Upper lobe of left lung (tissue), 6 donors: ENCODE results near the gene MED27. TPM values are rescaled to one million over a fixed set of nuclear protein-coding genes. Genes with fewer than 3 reads are reported as not detected.

ENCODE experiments used
- ATAC-seq, 2 donors: fragments of 200-7000 bp; cut with Tn5 transposase; one replicate each; pipeline ENCODE4 v1.9.1; 2022; ENCODE audit warnings: mild to moderate bottlenecking in 2 of 2, moderate library complexity in 2 of 2; ENCODE audit not compliant: low FRiP score in 2 of 2
- DNase-seq, 2 donors: peaks; one replicate each; pipeline ENCODE4 v3.0.0-alpha.2; 2019 to 2020
- H3K27ac ChIP-seq, 4 donors: fragments of 200-600 bp; sonication (generic); one replicate each; pipeline ENCODE4 v1.5.1; 2016 to 2019
- H3K27me3 ChIP-seq, 4 donors: fragments of 200-600 bp; sonication (generic); one replicate each; pipeline ENCODE4 v1.5.1; 2017 to 2019
- H3K36me3 ChIP-seq, 4 donors: fragments of 200-600 bp; sonication (generic); one replicate each; pipeline ENCODE4 v1.5.1; 2016 to 2019
- H3K4me1 ChIP-seq, 4 donors: fragments of 200-600 bp; sonication (generic); one replicate each; pipeline ENCODE4 v1.5.1; 2018 to 2019
- H3K4me3 ChIP-seq, 4 donors: fragments of 200-600 bp; sonication (generic); one replicate each; pipeline ENCODE4 v1.5.1; 2017 to 2019; ENCODE audit warnings: mild to moderate bottlenecking in 2 of 4, moderate library complexity in 1 of 4
- H3K9me3 ChIP-seq, 4 donors: fragments of 200-600 bp; sonication (generic); one replicate each; pipeline ENCODE4 v1.5.1; 2018 to 2019
- EP300 ChIP-seq, 4 donors: sonication (generic); formaldehyde crosslinking; IDR thresholded peaks; one replicate each; pipeline ENCODE4 v1.5.1; 2017; ENCODE audit warnings: antibody characterized with exemption in 4 of 4, control low read depth in 2 of 4
- POLR2A ChIP-seq, 4 donors: fragments of 450-650 bp; IDR thresholded peaks; one replicate each; pipeline ENCODE4 v1.5.1; 2016 to 2017; ENCODE audit warnings: antibody characterized with exemption in 4 of 4, mild to moderate bottlenecking in 2 of 4
- POLR2AphosphoS5 ChIP-seq, 2 donors: sonication (generic); formaldehyde crosslinking; IDR thresholded peaks; one replicate each; pipeline ENCODE4 v1.5.1; 2017; ENCODE audit warnings: antibody characterized with exemption in 2 of 2
- WGBS, 2 donors: methylation state at CpG; one replicate each; pipeline ENCODE4 v1.1.5; 2017 to 2018; 5-methylcytosine and 5-hydroxymethylcytosine counted together
- total RNA-seq, 6 donors: library from RNA; depleted of rRNA in 4 of 6; stranded (reverse); fragments of >200 nt in 4 of 6; gene quantifications; one replicate each; pipeline versions ENCODE4 v1.1.0 to v1.2.1, GENCODE V29; 2016 to 2021
- TF ChIP-seq, protein P1 (sequence below), 6 experiments: fragments of 450-650 bp in 4 of 6; fragments of 200-600 bp in 2 of 6; sonication (generic) in 2 of 6; IDR thresholded peaks; one replicate each; pipeline ENCODE4 v1.5.1; 2016 to 2019; ENCODE audit warnings: antibody characterized with exemption in 6 of 6
- donor health status: DM: no; HTN: no; CAD: no; lungs with moderate emphysema.
- donor health status: DM: no; HTN: yes; CAD: no; lungs with severe emphysema.

Gene MED27
- total RNA-seq, 6 donors from 2014 or later, result 4.9 to 24.2 (median 17.1) TPM

DNA sequence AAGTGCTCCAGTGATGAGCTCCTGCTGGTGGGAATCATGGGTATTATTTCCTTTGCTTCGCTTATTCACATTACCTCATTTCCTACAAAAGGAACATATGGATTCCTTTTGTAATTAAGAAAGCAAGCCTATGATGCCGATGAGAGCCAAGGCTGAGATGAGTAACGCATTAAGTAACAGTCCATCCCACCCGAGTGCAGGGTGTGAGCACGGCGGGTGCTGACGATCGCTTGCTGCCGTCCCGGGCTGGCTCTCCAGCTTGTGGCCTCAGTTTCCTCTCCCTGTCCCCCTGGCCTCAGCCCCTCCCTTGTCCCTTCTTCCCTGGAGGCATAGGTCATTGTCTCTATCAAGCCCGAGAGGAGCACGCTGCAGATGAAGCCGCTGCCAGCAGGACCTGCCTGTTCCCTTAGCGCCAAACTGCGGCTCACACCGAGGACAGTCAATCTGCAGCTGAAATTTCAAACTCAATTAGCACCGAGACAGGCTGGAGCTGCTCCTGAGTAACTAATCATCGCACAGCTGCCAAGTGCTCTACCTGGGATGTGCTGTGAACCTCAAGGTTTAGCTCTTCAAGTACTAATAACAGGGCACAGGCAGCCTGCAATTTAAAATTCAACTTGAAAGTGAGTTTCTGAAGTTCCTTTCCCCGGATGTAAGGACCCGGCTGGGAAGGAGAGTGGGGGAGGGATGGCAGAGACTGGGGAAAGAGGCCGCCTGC, 224.6 kb downstream of the MED27 start:
- no peaks in the 10 kb centered on the region for H3K4me1 ChIP-seq
- H3K27me3 ChIP-seq, result no peaks in the 10 kb centered on the region
- no peaks in the 10 kb centered on the region for H3K9me3 ChIP-seq
- WGBS, 2 donors, result 55 to 65% methylated on average over 21 of the region's 21 CpGs
- ATAC-seq, result no peak
- DNase-seq, result no peak
- H3K36me3 ChIP-seq, result peaks cover 0 to 8% (median 6%) of the 10 kb centered on the region in 4 donors
- no peak overlapping the region for H3K27ac ChIP-seq
- no peak overlapping the region for H3K4me3 ChIP-seq
- TF ChIP-seq POLR2A (IDR thresholded peaks at IDR 0.05) (no peak), EP300 (IDR thresholded peaks at IDR 0.05) (no peak), POLR2AphosphoS5 (IDR thresholded peaks at IDR 0.05) (no peak)
- TF ChIP-seq, protein P1, sequence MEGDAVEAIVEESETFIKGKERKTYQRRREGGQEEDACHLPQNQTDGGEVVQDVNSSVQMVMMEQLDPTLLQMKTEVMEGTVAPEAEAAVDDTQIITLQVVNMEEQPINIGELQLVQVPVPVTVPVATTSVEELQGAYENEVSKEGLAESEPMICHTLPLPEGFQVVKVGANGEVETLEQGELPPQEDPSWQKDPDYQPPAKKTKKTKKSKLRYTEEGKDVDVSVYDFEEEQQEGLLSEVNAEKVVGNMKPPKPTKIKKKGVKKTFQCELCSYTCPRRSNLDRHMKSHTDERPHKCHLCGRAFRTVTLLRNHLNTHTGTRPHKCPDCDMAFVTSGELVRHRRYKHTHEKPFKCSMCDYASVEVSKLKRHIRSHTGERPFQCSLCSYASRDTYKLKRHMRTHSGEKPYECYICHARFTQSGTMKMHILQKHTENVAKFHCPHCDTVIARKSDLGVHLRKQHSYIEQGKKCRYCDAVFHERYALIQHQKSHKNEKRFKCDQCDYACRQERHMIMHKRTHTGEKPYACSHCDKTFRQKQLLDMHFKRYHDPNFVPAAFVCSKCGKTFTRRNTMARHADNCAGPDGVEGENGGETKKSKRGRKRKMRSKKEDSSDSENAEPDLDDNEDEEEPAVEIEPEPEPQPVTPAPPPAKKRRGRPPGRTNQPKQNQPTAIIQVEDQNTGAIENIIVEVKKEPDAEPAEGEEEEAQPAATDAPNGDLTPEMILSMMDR (IDR thresholded peaks at IDR 0.05), result no peak

GRCh38 chr9:131854334-131854733, 225.3 kb downstream of the MED27 start:
- 50 to 54% methylated on average over 8 of the region's 8 CpGs for WGBS, 2 donors
- no peaks in the 10 kb centered on the region for H3K9me3 ChIP-seq
- no peak overlapping the region for H3K27ac ChIP-seq
- H3K36me3 ChIP-seq, result peaks cover 0 to 3% (median under 1%) of the 10 kb centered on the region in 4 donors
- no peaks in the 10 kb centered on the region for H3K4me1 ChIP-seq
- H3K4me3 ChIP-seq, result no peak overlapping the region
- DNase-seq (peak in 1 of 2 donors; percentile 32), ATAC-seq (no peak)
- TF ChIP-seq EP300 (IDR thresholded peaks at IDR 0.05) (no peak), POLR2A (IDR thresholded peaks at IDR 0.05) (no peak), POLR2AphosphoS5 (IDR thresholded peaks at IDR 0.05) (no peak)
- TF ChIP-seq, protein P1 (IDR thresholded peaks at IDR 0.05), result no peak
- H3K27me3 ChIP-seq, result no peaks in the 10 kb centered on the region

DNA sequence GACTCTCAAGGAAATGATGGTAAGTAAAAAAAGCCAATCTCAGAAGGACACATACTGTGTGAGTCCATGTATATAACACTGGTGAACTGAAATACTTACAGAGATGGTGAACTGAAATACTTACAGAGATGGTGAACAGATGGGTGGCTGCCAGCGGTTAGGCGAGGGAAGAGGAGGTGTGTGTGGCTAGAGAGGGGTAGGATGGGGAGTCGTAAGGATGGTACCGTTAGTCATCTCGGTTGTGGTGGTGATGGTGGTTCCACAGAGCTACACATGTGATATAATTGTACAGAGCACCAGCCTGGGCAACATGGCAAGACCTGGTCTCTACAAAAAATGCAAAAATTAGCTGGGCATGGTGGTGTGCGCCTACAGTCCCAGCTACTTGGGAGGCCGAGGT, 226.2 kb downstream of the MED27 start:
- ATAC-seq, result no peak
- Histone ChIP-seq H3K4me3 (no peak overlapping the region), H3K27me3 (no peaks in the 10 kb centered on the region), H3K9me3 (no peaks in the 10 kb centered on the region), H3K27ac (no peak overlapping the region), H3K36me3 (no peaks in the 10 kb centered on the region), H3K4me1 (no peaks in the 10 kb centered on the region)
- DNase-seq, result no peak
- 83 to 88% methylated on average over 7 of the region's 7 CpGs for WGBS, 2 donors
- TF ChIP-seq POLR2A (IDR thresholded peaks at IDR 0.05) (no peak), EP300 (IDR thresholded peaks at IDR 0.05) (no peak), POLR2AphosphoS5 (IDR thresholded peaks at IDR 0.05) (no peak)
- TF ChIP-seq, protein P1 (IDR thresholded peaks at IDR 0.05), result no peak

GRCh38 chr9:131851414-131851813, 228.3 kb downstream of the MED27 start:
- 43 to 47% methylated on average over 7 of the region's 7 CpGs for WGBS, 2 donors
- no peaks in the 10 kb centered on the region for H3K9me3 ChIP-seq
- H3K4me1 ChIP-seq, result no peaks in the 10 kb centered on the region
- DNase-seq (no peak), ATAC-seq (no peak)
- no peaks in the 10 kb centered on the region for H3K36me3 ChIP-seq
- no peak overlapping the region for H3K27ac ChIP-seq
- TF ChIP-seq EP300 (IDR thresholded peaks at IDR 0.05), result no peak
- TF ChIP-seq, protein P1 (IDR thresholded peaks at IDR 0.05), result no peak
- no peak for TF ChIP-seq POLR2A (IDR thresholded peaks at IDR 0.05)
- TF ChIP-seq POLR2AphosphoS5 (IDR thresholded peaks at IDR 0.05), result no peak
- no peak overlapping the region for H3K4me3 ChIP-seq
- no peaks in the 10 kb centered on the region for H3K27me3 ChIP-seq

- ATAC-seq (no peak), DNase-seq (no peak)
- H3K27ac ChIP-seq, result no peak overlapping the region
- TF ChIP-seq POLR2A (IDR thresholded peaks at IDR 0.05) (no peak), EP300 (IDR thresholded peaks at IDR 0.05) (no peak), POLR2AphosphoS5 (IDR thresholded peaks at IDR 0.05) (no peak)
- TF ChIP-seq, protein P1 (IDR thresholded peaks at IDR 0.05), result no peak
- H3K27me3 ChIP-seq, result no peaks in the 10 kb centered on the region
- H3K4me3 ChIP-seq, result no peak overlapping the region
- H3K9me3 ChIP-seq, result no peaks in the 10 kb centered on the region
- WGBS, 2 donors, result 93 to 94% methylated on average over 6 to 18 of the region's 18 CpGs
- H3K4me1 ChIP-seq, result no peaks in the 10 kb centered on the region
- H3K36me3 ChIP-seq, result no peaks in the 10 kb centered on the region
Measured at GRCh38 chr9:131849391-131849790, 230.3 kb downstream of the MED27 start.
